Measurements from ENCODE around the gene SH3BGRL3.

Gene SH3BGRL3

DNA sequence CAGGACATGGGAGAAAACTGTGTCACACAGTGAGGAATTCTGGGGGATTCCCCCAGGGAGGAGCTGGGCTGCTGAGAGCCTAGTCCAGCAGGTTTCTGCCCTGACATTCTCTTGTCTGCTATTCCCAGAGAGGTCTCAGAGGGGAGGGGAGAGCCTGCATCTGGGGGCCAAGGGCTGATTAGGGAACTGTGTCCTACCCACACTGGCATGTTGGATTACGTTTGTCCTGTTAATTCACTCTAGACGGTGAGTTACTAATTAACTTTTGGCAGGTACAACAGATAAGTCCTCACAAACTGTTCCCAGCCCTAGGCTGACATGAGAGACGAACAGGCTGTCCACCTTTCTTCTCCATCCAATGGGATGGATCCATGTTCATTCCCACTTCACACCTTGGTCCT is 2.6 kb upstream of the SH3BGRL3 start:
- no peak for DNase-seq (ENCODE audit: extremely low read depth in 1 of 2, low read depth in 1 of 2)

DNA sequence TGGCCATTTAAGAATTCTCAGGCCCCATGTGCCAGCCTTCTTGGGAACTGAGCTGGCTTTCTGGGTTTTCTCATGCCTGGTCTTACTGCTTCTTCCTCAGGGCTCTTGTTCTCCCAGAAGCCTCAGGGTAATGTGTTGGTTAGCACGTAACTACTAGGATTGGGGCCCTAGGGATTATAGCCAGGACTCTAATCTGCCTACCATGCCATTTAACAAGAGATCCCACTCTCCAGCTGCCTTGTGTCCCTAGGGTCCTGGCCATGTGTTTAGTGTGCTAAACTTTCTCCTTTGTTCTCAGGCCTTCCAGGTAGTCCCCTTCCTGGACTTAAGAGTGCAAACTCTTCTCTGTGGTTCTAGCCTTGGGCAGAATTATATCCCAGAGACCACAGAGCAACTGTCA is 2.2 kb upstream of the SH3BGRL3 start:
- no peak for DNase-seq (ENCODE audit: extremely low read depth in 1 of 2, low read depth in 1 of 2)

DNA sequence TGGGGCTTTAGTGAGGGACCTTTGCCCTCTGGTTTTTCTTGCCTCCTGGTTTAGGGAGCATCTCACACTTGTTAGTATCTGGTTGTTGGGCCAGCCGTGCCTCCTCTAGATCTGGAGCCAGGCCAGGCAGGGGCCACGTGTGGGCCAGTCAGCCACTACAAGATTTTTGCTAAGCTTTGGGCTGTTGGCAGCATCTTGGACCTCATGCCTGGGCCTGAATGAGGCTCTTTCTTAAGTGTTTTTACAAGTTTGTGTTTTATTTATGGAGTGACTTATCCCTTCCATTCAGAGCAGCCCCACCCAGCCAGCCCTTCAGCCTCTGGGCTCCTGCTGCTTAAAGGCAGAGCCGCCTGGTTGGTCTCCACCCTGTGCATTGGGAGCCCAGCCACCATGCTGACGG is 1.6 kb upstream of the SH3BGRL3 start:
- no peak for DNase-seq (ENCODE audit: extremely low read depth in 1 of 2, low read depth in 1 of 2)

DNA sequence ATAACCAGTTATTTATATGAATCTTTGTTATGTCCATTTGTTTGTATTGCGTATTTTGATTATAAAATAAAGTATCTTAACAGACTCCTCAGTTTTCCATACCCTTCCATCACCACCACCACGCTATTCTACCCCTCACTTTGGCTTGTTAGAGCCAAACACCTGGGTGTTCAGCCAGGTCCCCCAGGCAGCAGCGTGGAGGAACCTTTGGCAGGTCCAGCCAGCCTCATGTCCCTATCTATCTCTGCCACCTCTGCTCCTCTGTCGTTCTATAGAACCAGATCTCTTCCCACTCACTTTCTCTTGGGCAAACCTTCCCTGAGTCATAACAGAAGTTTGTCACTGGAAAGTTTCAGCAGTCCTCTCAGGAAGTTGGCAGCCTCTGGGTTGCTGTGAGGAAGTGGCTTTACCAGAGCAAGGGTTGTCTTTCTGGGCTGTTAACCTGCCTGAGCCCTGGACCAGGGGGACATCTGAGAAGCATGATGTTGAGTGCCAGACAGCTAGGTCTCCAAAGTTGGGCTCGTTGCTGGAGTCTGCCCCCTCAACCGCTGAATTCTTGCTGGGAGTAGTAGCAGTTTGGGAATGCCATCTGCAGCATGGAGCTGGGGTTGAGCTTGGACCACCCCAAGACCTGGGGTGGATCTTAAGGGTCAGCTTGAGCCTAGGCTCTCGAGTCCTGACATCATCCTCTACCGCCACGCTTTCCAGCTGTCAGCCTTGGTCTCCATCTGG is 996 bp upstream of the SH3BGRL3 start:
- no peak for DNase-seq (ENCODE audit: extremely low read depth in 1 of 2, low read depth in 1 of 2)

DNA sequence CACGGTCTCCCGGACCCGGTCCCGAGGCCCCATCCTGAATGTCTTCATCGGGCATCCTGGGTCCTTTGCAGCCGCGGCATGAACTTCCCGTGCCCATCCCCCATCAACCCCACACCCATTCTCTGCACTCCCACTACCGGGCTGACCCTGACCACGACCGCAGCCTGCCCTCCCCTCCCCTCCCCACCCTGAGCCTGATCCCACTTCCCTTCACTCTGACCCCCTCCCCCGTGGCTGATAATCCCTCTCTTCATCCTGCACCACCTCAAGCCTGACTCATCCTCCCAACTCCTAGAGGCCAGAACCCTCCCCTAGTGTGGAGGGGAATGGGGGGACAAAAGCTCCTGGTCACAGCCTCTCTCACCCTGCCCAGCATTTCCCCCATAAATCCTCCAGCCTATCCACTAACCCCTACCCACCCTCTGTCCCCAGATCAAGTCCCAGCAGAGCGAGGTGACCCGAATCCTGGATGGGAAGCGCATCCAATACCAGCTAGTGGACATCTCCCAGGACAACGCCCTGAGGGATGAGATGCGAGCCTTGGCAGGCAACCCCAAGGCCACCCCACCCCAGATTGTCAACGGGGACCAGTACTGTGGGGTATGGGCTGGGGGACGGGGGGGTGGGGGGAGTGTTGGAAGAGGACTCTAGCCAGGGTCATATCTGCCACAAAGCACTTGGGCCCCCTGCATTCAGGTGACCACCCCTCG is 602 bp downstream of the SH3BGRL3 start:
- no peak for DNase-seq (ENCODE audit: extremely low read depth in 1 of 2, low read depth in 1 of 2)

DNA sequence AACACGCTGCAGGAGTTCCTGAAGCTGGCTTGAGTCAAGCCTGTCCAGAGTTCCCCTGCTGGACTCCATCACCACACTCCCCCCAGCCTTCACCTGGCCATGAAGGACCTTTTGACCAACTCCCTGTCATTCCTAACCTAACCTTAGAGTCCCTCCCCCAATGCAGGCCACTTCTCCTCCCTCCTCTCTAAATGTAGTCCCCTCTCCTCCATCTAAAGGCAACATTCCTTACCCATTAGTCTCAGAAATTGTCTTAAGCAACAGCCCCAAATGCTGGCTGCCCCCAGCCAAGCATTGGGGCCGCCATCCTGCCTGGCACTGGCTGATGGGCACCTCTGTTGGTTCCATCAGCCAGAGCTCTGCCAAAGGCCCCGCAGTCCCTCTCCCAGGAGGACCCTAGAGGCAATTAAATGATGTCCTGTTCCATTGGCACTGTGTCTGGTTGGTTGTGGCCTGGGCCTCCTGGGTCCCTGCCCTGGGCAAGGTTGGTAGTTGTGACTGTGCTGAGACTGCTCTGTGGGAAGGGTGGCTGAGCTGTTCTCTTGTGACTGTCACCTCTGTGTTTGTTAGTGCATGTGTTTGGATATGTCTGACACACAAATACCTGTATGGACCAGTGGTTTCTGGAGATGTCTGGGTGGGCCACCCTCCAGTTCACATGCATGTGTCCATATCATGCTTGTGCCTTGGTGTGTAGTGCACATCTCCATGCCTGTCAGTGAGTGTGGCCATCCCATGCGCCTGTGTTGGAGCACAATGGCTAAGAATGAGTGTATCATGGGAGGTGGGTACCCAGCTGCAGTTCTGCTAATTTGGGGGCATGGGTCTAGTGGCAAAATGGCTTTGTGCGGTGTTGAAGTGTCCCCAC is 1.4 kb downstream of the SH3BGRL3 start:
- no peak for DNase-seq (ENCODE audit: extremely low read depth in 1 of 2, low read depth in 1 of 2)

DNA sequence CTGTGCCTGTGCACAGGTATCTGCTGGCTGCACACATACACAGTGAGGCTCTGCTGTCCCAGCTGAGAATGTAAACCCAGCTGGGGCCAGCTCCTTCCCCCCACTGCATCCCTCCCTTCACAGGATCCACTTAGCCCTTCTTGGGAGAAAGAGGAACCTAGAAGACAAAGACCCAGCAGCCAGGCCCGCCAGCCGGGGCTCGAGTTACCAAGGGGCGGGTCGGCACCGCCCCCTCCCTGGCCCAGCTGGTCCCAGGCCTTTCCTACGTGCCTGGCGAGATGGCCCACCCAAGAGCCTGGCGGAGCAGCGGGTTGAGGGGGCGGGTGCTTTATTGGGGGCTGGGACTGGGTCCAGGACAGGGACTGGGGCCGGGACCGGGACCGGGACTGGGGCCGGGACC is 2.1 kb downstream of the SH3BGRL3 start:
- DNase-seq (ENCODE audit: extremely low read depth in 1 of 2, low read depth in 1 of 2) = no peak

DNA sequence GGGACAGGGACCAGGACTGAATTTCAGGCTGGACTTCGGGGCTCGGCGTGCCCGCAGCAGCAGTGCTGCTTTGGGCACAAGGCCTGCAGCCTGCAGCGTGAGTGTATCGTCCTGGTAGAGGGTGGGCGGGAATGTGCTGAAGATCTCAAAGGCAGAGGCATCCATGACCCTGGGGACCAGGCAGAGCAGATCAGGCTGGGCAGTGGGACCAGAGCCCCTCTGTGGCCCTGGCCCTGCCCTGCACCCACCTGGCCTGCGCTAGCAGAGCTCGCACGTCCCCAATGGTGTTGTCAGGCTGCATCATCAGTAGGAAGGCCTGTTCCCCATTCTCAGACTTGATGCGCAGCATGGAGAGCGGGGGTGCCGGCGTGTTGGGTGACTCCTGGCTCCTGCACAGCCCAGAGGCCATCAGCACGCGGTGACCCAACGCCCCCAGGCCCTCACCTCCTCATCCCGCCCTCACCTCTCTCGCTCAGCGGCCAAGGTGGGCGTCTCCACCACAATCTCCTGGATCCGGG is 2.6 kb downstream of the SH3BGRL3 start:
- DNase-seq (ENCODE audit: extremely low read depth in 1 of 2, low read depth in 1 of 2) = no peak

DNA sequence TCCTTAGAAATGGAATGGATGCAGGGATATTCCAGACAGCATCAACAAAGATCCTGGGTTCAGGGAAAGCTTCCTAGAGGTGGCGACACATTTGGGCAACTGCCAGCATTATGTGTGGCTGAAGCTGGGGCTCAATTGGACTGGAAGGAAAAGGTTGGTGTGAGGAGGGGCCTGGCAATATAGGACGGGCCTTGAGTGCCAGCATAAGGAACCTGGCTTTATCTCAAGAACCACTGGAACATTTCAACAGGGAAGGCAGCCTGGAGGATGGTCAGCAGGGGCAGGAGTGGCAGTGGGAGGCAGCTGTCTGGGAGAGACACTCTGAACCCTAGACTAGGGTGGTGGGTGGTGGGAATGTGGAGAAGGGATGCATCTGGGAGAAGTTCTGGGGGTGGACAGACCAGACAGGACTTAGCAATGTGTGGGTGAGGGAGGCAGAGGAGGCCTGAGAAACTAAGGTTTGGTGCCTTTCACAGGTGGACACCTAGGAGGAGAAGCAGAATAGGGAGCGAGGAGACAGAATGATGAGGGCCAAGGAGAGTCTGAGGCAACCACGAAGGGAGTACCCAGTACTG is 3.5 kb downstream of the SH3BGRL3 start:
- no peak for DNase-seq (ENCODE audit: extremely low read depth in 1 of 2, low read depth in 1 of 2)

DNA sequence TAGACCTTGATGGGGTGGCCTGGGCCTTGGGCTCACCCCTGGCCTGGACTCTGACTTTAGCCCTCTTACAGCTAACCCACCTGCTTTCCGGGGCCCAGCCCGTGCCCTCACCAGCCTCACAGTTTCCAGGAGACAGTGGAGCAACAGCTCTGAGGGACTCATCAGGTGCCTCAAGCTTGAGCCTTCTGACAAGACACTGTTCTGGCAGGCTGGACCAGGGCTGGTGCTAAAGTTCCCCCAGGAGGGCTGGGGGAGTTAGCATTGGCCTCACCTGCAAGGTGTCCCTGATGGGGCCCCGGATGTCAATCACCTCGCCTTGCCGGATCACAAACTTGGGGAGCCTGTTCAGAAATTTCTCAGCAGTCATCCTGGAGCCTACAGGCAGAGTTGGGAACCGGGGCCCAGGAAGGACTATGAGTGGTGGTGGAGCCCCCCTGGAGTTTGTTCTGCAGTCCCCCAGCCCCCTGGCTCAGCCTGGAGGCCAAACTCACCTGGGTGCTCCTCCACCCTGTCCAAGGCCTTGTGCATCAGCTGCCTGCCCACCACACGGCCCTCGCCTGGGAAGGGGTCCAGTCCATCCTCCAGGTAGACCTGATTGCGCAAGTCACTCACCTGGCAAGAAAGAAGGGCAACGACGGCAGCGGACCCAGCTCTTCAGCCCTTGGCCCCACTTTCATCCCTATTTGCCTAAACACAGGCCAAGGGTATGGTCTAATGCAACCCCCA is 4.1 kb downstream of the SH3BGRL3 start:
- no peak for DNase-seq (ENCODE audit: extremely low read depth in 1 of 2, low read depth in 1 of 2)

DNA sequence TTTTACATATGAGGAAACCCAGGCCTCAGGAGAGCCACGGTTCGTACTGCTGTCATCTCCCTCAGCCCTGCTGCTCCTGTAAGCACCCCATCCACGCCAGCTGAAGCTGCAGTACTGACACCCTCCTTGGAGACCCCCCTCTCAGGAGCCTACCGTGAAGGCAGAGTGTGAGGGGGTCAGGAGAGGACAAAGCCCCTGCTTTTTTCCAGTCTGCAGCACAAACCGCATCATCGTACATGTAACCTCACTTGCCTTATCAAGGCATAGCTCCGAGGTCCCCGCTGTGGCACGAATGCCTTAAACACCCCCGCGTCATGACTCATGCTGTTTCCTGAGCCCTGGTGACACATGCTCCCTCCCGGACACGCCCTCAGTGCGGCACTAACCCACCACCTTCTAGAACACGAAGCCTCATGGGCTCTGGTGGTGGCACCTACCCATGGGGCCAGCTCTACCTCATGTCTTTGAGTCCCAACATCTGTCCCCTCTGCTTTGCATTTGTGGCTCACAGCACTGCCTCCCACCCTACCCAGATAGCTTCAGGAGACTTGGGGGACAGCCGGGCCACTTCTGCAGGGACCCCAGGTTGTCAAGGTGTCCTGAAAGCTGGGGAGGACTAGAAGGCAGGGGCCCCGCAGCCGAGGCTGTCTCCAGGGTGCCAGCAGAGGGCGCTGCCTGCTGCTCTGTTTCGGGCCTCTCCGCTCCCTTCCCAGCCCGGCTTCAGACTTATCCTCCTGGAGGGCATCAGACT is 4.9 kb downstream of the SH3BGRL3 start:
- peak; percentile 89 to 97 for DNase-seq (ENCODE audit: extremely low read depth in 1 of 2, low read depth in 1 of 2)

DNA sequence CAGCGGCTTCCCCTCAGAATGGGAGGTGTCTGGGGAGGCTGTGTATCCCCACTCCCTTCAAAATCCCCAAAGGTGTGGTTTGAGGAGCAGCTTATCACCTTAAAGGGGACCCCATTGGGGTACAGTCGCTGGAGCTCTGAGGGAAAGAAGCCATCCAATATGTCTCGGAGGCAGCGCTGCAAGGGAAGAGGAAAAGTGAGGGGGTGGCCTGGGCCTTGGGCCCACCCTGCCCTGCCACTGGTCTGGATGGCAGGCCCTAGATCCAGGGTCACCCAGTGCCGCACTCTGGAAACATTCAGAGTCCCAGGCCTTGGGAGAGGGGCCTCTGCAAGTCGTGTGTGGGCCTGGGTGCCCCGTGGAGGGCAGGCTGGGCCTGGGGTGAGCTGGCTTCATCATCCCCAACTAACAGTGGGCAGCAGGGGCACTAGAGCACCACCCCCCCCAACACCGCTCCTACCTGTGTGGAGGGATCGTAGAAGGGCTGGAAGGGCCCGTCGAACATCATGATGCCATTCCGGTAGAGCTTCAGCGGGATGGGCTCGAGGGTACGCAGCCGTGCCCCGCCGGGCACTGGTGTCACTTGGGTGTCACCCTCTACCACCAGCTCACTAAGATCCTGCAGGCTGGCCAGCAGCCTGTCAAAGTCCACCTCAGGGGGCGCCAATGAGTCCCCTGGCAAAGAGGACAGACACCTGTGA is 5.6 kb downstream of the SH3BGRL3 start:
- no peak for DNase-seq (ENCODE audit: extremely low read depth in 1 of 2, low read depth in 1 of 2)

DNA sequence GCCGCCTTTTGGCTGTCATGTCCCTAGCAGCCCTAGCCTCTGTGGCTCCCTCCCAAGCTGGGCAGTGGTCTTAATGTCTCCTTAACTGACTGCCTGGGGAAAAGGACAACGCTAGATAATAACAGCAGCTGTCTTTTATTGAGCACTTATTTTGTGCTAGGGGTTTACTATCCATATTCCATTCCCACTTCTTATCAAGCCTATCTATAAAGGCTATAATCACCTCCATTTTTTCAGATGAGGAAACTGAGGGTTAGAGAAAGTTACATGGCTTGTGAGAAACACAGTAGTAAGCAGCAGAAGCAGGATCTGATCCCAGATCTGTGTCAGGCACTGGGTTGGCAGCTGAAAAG is 6.2 kb downstream of the SH3BGRL3 start:
- DNase-seq (ENCODE audit: extremely low read depth in 1 of 2, low read depth in 1 of 2) = no peak

DNA sequence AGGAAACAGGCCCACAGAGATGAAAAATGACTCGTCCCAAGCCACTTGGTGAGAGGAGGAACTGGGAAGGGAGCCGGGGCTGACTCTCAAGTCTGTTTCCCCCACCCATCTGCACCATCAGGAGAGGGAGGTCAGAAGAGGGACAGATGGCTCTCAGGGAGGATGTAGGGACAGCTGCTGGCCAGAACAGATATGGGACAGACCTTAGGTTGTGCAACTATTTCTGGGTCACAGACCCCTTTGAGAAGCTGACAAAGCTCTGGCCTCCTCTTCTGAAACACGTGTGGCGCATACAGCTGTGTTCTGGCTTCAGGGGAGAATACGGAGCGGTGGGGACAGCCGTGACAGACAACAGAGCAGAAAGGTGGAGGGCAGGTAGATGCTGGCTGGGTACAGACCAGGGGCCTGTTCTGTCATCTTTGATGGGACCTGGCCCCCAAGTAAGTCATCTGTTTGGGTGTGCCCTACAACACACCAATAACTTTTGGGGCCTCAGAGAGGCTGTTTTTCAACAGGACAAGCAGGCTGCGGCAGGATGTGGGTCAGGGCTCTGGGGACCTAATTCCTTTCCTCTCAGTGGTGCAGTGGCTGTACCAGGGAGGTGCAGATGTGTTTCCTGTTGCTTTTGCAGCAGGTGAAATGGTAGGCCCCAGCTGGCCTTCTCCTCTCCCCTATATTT is 7.3 kb downstream of the SH3BGRL3 start:
- no peak for DNase-seq (ENCODE audit: extremely low read depth in 1 of 2, low read depth in 1 of 2)

DNA sequence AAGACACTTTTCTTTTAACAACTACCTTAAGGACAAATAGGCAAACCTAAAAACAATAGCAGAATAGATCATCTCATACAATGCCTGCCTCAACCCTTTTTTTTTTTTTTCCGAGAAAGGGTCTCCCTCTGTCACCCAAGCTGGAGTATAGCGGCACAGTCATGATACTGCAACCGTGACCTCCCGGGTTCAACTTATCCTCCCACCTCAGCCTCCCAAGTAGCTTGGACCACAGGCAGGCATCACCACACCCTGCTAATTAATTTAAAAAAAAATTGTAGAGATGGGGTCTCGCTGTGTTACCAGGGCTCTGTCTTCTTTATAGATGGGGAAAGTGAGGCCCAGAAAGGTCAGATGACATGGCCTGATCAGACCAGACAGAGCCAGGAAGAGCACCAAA is 7.9 kb downstream of the SH3BGRL3 start:
- no peak for DNase-seq (ENCODE audit: extremely low read depth in 1 of 2, low read depth in 1 of 2)

DNA sequence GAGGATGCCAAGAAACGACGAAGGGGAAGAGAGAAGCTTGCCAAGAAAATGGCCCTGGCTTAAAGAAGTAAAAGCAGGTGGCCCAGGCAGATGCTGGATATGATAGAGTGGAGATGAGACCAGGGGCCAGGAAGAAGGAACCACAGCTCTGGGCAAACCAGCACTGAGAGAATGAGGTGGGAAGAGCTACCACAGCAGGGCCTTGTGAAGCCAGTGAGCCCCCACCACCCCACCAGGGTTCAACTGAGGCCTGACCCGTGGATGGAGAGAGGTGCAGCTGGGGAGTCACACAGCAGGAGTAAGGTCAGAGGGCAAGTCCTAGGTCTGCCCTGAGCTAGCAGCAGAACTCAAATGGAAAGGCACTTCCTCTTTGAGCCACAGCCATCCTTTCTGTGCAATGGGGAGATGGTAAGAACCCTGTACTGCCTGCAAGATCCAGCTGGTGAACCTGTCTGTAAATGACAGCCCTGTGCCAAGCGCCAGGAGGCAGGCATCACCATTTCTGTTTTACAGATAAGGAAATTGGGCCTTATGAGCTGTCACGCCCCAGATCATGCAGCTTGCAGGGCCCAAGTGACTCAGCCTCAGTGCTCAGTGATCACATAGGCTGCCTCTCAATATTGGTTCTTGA is 8.5 kb downstream of the SH3BGRL3 start:
- DNase-seq (ENCODE audit: extremely low read depth in 1 of 2, low read depth in 1 of 2) = no peak

DNA sequence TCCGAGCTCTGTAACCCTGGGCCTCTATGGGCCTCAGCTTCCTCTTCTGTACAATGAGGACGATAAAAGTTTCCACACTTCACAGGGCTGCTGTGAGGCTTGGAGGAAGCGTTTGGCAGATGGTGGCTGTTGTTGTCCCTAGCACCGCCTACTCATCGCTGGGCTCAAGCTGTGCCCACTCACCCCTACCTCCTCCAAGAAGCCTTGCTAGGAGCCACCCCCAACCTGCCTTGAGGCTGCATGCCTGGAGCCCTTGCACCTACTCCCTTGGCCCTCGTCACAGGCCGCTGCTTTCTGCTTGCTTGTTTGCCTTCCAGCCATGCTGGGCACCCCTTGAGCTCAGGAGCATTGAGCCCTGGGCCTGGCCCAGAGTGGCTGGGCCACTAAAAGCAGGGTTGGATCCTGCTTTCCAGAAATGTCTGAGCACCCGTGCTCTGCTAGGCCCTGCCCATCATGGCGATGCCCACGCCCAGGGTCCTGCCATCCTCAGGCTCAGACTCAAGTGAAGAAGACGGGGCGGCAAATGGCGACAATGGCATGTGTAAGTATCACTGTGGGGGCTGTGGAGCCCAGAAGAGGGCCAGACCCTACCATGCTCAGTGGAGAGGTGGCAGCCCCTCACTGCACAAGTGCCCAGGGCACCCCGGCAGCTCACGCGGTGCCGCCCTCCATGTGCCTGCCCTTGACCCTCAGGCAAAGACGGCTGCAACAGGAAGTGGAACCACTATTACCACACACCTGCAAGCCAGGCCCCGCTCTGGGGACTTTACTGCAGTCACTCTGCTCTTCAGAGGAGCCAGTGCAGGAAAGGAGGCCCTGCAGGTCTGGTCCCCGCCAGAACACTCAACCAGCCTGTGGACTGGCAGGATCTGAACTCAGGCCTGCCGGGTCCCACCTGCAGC is 9.5 kb downstream of the SH3BGRL3 start:
- no peak for DNase-seq (ENCODE audit: extremely low read depth in 1 of 2, low read depth in 1 of 2)

Data from activated CD8-positive, alpha-beta memory T cell treated with anti-CD3 and anti-CD28 coated beads for 1 hour (primary cell).